SK-N-SH (cell line): ENCODE results near the gene FOXP1. TPM values are rescaled to one million over a fixed set of nuclear protein-coding genes. Genes with fewer than 3 reads are reported as not detected.

Experiments used
- CTCF ChIA-PET: fragments of 300-600, 350-600 bp; formaldehyde crosslinking; extraction: SDS; loops from one replicate; lab custom pipeline; 2021; lab: Yijun Ruan, JAX
- POLR2A ChIA-PET: fragments of 350-600 bp; sonication (Branson Sonifier 250); formaldehyde crosslinking; extraction: SDS; loops from one replicate; lab custom pipeline; 2020; ENCODE audit warnings: antibody characterized with exemption, inconsistent platforms; lab: Yijun Ruan, JAX
- DNase-seq: peaks from one replicate; pipeline ENCODE4 v3.0.0; 2012
- H2AFZ ChIP-seq: fragments of 200-600 bp; sonication (generic); 2 replicates; pipeline ENCODE4 v1.8.1; 2016; ENCODE audit warnings: antibody characterized with exemption, mild to moderate bottlenecking, low read depth
- H3F3A ChIP-seq: fragments of 200-600 bp; sonication (generic); replicated peaks from 2 replicates; pipeline ENCODE3; 2016; ENCODE audit warnings: antibody characterized with exemption, mild to moderate bottlenecking; ENCODE audit not compliant: insufficient read depth
- H3K27ac ChIP-seq, 2 experiments: fragments of 200-500 bp in 1 of 2; fragments of 200-600 bp in 1 of 2; sonication (Bioruptor generic) in 1 of 2; sonication (generic), shearing (Covaris generic) in 1 of 2; 2 replicates each; pipeline versions ENCODE4 v1.5.1 to v1.6.1; 2014 to 2016; ENCODE audit warnings: low read depth in 2 of 2, inconsistent platforms in 1 of 2, low read length in 1 of 2, mild to moderate bottlenecking in 1 of 2, mixed read lengths in 1 of 2
- H3K27me3 ChIP-seq: fragments of 200-600 bp; sonication (generic), shearing (Covaris generic); 2 replicates; pipeline ENCODE4 v1.6.1; 2016; ENCODE audit warnings: mixed run types; ENCODE audit not compliant: insufficient read depth
- H3K36me3 ChIP-seq, 2 experiments: fragments of 200-500 bp in 1 of 2; fragments of 200-600 bp in 1 of 2; sonication (Bioruptor generic) in 1 of 2; sonication (generic) in 1 of 2; replicated peaks in 1 of 2; 2 replicates each; pipeline versions ENCODE3 to v1.5.1; 2014 to 2016; ENCODE audit warnings: low read length in 1 of 2, mild to moderate bottlenecking in 1 of 2; ENCODE audit not compliant: insufficient read depth in 2 of 2, control insufficient read depth in 1 of 2
- H3K4me1 ChIP-seq, 2 experiments: fragments of 200-500 bp in 1 of 2; fragments of 200-600 bp in 1 of 2; sonication (Bioruptor generic) in 1 of 2; sonication (generic), shearing (Covaris generic) in 1 of 2; 2 replicates each; pipeline versions ENCODE4 v1.5.1 to v1.6.1; 2014 to 2016; ENCODE audit warnings: low read depth in 1 of 2, low read length in 1 of 2, mixed run types in 1 of 2; ENCODE audit not compliant: insufficient read depth in 2 of 2, control insufficient read depth in 1 of 2
- H3K4me2 ChIP-seq: fragments of 200-600 bp; sonication (generic), shearing (Covaris generic); 2 replicates; pipeline ENCODE4 v1.6.1; 2017; ENCODE audit warnings: mixed run types
- H3K4me3 ChIP-seq, 2 experiments: fragments of 200-500 bp in 1 of 2; fragments of 200-600 bp in 1 of 2; sonication (Bioruptor generic) in 1 of 2; sonication (generic), shearing (Covaris generic) in 1 of 2; 2 replicates each; pipeline versions ENCODE4 v1.5.1 to v1.8.1; 2014 to 2016; ENCODE audit warnings: low read depth in 2 of 2, inconsistent platforms in 1 of 2, low read length in 1 of 2, mild to moderate bottlenecking in 1 of 2, mixed read lengths in 1 of 2, moderate library complexity in 1 of 2
- H3K79me2 ChIP-seq: fragments of 200-600 bp; sonication (generic); 2 replicates; pipeline ENCODE4 v1.8.1; 2017; ENCODE audit warnings: mild to moderate bottlenecking; ENCODE audit not compliant: insufficient read depth
- H3K9ac ChIP-seq: fragments of 200-600 bp; sonication (generic); 2 replicates; pipeline ENCODE4 v1.6.1; 2017; ENCODE audit warnings: mixed run types
- H3K9me2 ChIP-seq: fragments of 200-600 bp; sonication (generic); 2 replicates; pipeline ENCODE4 v1.6.1; 2017; ENCODE audit warnings: mixed run types
- H3K9me3 ChIP-seq: fragments of 200-600 bp; sonication (generic); 2 replicates; pipeline ENCODE4 v1.6.1; 2017; ENCODE audit warnings: mixed run types, mild to moderate bottlenecking, moderate library complexity
- H4K20me1 ChIP-seq: fragments of 200-600 bp; sonication (generic); 2 replicates; pipeline ENCODE4 v1.6.1; 2017; ENCODE audit warnings: mild to moderate bottlenecking, mixed run types; ENCODE audit not compliant: insufficient read depth
- ELF1 ChIP-seq: IDR thresholded peaks from 2 replicates; pipeline ENCODE4 v1.4.0; 2012
- FOSL2 ChIP-seq: IDR thresholded peaks from 2 replicates; pipeline ENCODE4 v1.4.0; 2012; ENCODE audit warnings: low read depth, mild to moderate bottlenecking, moderate library complexity, borderline replicate concordance
- FOXJ3 ChIP-seq: sonication (generic); formaldehyde crosslinking; IDR thresholded peaks from 2 replicates; pipeline ENCODE4 v1.5.1; 2020; ENCODE audit warnings: mild to moderate bottlenecking, missing genetic modification reagents
- FOXM1 ChIP-seq: IDR thresholded peaks from 2 replicates; pipeline ENCODE4 v1.4.0; 2012; ENCODE audit warnings: low read depth, mild to moderate bottlenecking
- GATA2 ChIP-seq: sonication (generic); formaldehyde crosslinking; IDR thresholded peaks from 2 replicates; pipeline ENCODE4 v1.5.0; 2020; ENCODE audit warnings: mild to moderate bottlenecking, missing genetic modification reagents
- MEF2A ChIP-seq: IDR thresholded peaks from 2 replicates; pipeline ENCODE4 v1.4.0; 2012; ENCODE audit warnings: low read depth, borderline replicate concordance
- NFIC ChIP-seq: IDR thresholded peaks from 2 replicates; pipeline ENCODE4 v1.4.0; 2012; ENCODE audit warnings: borderline replicate concordance
- SIN3A ChIP-seq: IDR thresholded peaks from 2 replicates; pipeline ENCODE4 v1.6.1; 2012; ENCODE audit warnings: low read depth, mild to moderate bottlenecking, low read length, moderate library complexity, borderline replicate concordance
- TAF1 ChIP-seq: IDR thresholded peaks from 2 replicates; pipeline ENCODE4 v1.6.1; 2012; ENCODE audit warnings: low read depth, mild to moderate bottlenecking, low read length, moderate library complexity, borderline replicate concordance
- TEAD4 ChIP-seq: IDR thresholded peaks from 2 replicates; pipeline ENCODE4 v1.4.0; 2012; ENCODE audit warnings: mild to moderate bottlenecking, borderline replicate concordance; ENCODE audit not compliant: insufficient read depth
- YY1 ChIP-seq: IDR thresholded peaks from 2 replicates; pipeline ENCODE4 v1.4.0; 2012; ENCODE audit warnings: low read depth, mild to moderate bottlenecking
- WGBS: methylation state at CpG from one replicate; pipeline ENCODE4 v1.1.6; 2017; ENCODE audit warnings: low lambda C conversion rate; 5-methylcytosine and 5-hydroxymethylcytosine counted together
- polyA plus RNA-seq, 3 experiments: library from polyadenylated mRNA; depleted of rRNA; stranded (reverse); fragments of >200 nt; gene quantifications; 2 replicates each; pipeline ENCODE4 v1.2.3, GENCODE V29; 2012
- TF ChIP-seq, protein P1 (sequence below): IDR thresholded peaks from 2 replicates; pipeline ENCODE4 v1.4.0; 2012; ENCODE audit warnings: low read depth, borderline replicate concordance

The FOXP1 gene
- polyA plus RNA-seq, 1 of the 3 experiments (the other 2 are of a cell fraction): 8.8 TPM

DNA sequence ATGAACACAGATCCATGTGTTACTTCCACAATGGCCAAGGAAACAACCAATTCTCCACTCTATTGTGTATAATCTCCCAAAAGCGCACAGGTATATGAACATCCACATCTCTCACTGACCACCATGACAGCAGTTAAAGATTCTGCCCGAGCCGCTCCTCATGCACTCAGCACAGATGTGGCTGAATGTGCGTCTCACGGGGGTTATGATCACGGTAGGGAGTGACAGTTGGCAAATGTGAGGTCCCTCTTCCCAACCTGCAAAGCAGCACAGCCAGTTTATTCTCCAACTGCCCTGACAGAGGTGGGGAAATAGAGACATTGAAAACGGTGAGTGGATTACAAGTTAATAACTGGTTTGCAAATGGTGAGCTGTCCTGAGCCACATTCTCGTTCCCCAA is 17.6 kb downstream of the FOXP1 start (continued):
- TF ChIP-seq, protein P1, sequence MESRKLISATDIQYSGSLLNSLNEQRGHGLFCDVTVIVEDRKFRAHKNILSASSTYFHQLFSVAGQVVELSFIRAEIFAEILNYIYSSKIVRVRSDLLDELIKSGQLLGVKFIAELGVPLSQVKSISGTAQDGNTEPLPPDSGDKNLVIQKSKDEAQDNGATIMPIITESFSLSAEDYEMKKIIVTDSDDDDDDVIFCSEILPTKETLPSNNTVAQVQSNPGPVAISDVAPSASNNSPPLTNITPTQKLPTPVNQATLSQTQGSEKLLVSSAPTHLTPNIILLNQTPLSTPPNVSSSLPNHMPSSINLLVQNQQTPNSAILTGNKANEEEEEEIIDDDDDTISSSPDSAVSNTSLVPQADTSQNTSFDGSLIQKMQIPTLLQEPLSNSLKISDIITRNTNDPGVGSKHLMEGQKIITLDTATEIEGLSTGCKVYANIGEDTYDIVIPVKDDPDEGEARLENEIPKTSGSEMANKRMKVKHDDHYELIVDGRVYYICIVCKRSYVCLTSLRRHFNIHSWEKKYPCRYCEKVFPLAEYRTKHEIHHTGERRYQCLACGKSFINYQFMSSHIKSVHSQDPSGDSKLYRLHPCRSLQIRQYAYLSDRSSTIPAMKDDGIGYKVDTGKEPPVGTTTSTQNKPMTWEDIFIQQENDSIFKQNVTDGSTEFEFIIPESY: no peak
- TF ChIP-seq FOXJ3: no peak
- TF ChIP-seq, all 33 proteins: peak for 0

DNA sequence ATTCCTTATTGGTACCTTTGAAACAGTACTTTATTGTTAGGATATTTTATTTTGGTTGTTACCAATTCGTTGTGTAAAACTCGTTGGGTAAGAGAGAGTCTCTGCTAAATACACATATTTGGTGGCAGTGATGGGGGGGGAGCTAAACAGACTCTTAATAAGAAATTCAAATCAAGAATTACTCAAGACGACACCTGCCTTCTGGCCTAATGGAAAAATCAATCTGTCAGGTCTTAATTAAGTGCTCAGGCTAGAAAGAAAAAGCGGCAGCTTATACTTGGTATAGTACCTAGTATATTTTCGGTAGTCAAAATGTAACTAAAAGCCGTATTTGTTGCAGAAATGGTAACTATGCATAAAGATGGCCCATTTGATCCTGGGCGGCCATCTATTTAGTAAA is 18.2 kb downstream of the FOXP1 start:
- ChIA-PET POLR2A (no interaction called here), CTCF (no interaction called here)
- Histone ChIP-seq H2AFZ (no peak overlapping the region), H3K4me1 (no peaks in the 10 kb centered on the region), H3K9ac (no peak overlapping the region), H3K36me3 (peaks cover 10 to 39% of the 10 kb centered on the region in 2 experiments), H3K27me3 (no peaks in the 10 kb centered on the region), H3K9me2 (no peaks in the 10 kb centered on the region), H3K27ac (no peak overlapping the region), H3K4me3 (no peak overlapping the region), H4K20me1 (no peaks in the 10 kb centered on the region), H3K9me3 (no peaks in the 10 kb centered on the region), H3F3A (peaks cover 6% of the 10 kb centered on the region), H3K4me2 (no peak overlapping the region), H3K79me2 (peaks cover 97% of the 10 kb centered on the region)
- WGBS: 95% methylated on average over 7 of the region's 7 CpGs
- no peak for DNase-seq
- no peak for TF ChIP-seq TAF1
- TF ChIP-seq TEAD4: no peak
- no peak for TF ChIP-seq SIN3A
- TF ChIP-seq MEF2A: no peak
- TF ChIP-seq FOSL2: no peak
- TF ChIP-seq YY1: no peak
- TF ChIP-seq ELF1: no peak
- TF ChIP-seq GATA2: no peak
- no peak for TF ChIP-seq NFIC
- no peak for TF ChIP-seq FOXM1

DNA sequence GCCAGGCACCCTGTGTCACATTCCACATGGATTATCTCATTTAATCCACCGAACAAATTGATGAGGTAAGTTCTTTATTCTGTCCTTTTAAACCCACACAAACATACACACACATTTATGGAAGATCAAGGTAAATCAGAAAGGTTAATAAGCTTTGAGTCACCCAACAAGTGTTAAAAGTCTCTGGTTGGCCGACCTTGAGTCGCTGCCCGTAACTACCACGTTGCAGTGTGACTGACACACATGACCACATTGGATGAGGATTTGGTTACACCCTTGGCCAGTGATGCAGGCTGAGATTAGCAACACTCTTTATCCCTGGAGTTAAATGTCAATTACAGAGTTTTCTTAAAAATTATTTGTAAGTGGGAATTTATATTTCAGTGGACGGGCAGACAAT is 19.2 kb downstream of the FOXP1 start:
- Histone ChIP-seq H3K4me2 (no peak overlapping the region), H3K27me3 (no peaks in the 10 kb centered on the region), H3K27ac (no peak overlapping the region), H3K9me2 (no peaks in the 10 kb centered on the region), H2AFZ (no peak overlapping the region), H3K9me3 (no peaks in the 10 kb centered on the region), H3K4me1 (no peaks in the 10 kb centered on the region), H3K4me3 (no peak overlapping the region), H3K9ac (no peak overlapping the region), H3F3A (peaks cover 10% of the 10 kb centered on the region), H3K79me2 (peaks cover 98% of the 10 kb centered on the region), H4K20me1 (no peaks in the 10 kb centered on the region), H3K36me3 (peaks cover 10 to 41% of the 10 kb centered on the region in 2 experiments)
- ChIA-PET POLR2A (no interaction called here), CTCF (interaction anchor here (1.4 kb wide), 1 partner anchor 18 kb away, joined by 3 read pairs; no protein-coding TSS in a partner anchor)
- 96% methylated on average over 5 of the region's 6 CpGs for WGBS
- no peak for DNase-seq
- no peak for TF ChIP-seq FOXM1
